Esophagus squamous epithelium (tissue), 5 donors: ENCODE measurements around the gene MDGA2. TPM values are rescaled to one million over a fixed set of nuclear protein-coding genes. Genes with fewer than 3 reads are reported as not detected.

Experiments
- DNase-seq: peaks from one replicate; lab custom pipeline; 2025; lab: John Stamatoyannopoulos, UW
- H3K27ac ChIP-seq, 4 donors: fragments of 200-600 bp; sonication (generic); one replicate each; pipeline ENCODE4 v1.5.1; 2016 to 2019; ENCODE audit warnings: mild to moderate bottlenecking in 1 of 4
- H3K27me3 ChIP-seq, 4 donors: fragments of 200-600 bp; sonication (generic); 1 replicate in 3 of 4; 2 replicates in 1 of 4; pipeline versions ENCODE4 v1.5.1 to v1.6.0; 2017 to 2021; ENCODE audit warnings: antibody characterized with exemption in 1 of 4
- H3K36me3 ChIP-seq, 3 donors: fragments of 200-600 bp; sonication (generic); one replicate each; pipeline ENCODE4 v1.5.1; 2016 to 2019
- H3K4me1 ChIP-seq, 3 donors: fragments of 200-600 bp; sonication (generic); one replicate each; pipeline ENCODE4 v1.5.1; 2017 to 2019
- H3K4me3 ChIP-seq, 4 donors: fragments of 200-600 bp; sonication (generic); 1 replicate in 3 of 4; 2 replicates in 1 of 4; pipeline ENCODE4 v1.5.1; 2016 to 2019; ENCODE audit warnings: mild to moderate bottlenecking in 2 of 4, moderate library complexity in 1 of 4
- H3K9me3 ChIP-seq, 3 donors: fragments of 200-600 bp; sonication (generic); one replicate each; pipeline ENCODE4 v1.5.1; 2016 to 2019
- POLR2A ChIP-seq, 4 donors: fragments of 450-650 bp; IDR thresholded peaks; one replicate each; pipeline ENCODE4 v1.6.1; 2017; ENCODE audit warnings: antibody characterized with exemption in 4 of 4, mild to moderate bottlenecking in 4 of 4, moderate library complexity in 3 of 4
- whole genome bisulfite sequencing, 2 donors: methylation state at CpG; one replicate each; pipeline ENCODE4 v1.1.5; 2018; 5-methylcytosine and 5-hydroxymethylcytosine counted together
- intact Hi-C: fragments of 100-400 bp; cut with DNase I; formaldehyde crosslinking; loops from one replicate; pipeline ENCODE4 v1.15.0; 2022
- total RNA-seq, 4 donors: library from RNA; depleted of rRNA; stranded (reverse); fragments of >200 nt; gene quantifications; one replicate each; pipeline ENCODE4 v1.1.0, GENCODE V29; 2016
- TF ChIP-seq, protein P1 (sequence below), 6 experiments: fragments of 450-650 bp in 4 of 6; fragments of 200-600 bp in 2 of 6; sonication (generic) in 2 of 6; IDR thresholded peaks; one replicate each; pipeline ENCODE4 v1.5.1; 2016 to 2019; ENCODE audit warnings: antibody characterized with exemption in 6 of 6, mild to moderate bottlenecking in 4 of 6, moderate library complexity in 4 of 6
- donor health status: DM: yes; HTN: yes; CAD: no.

MDGA2 gene
- total RNA-seq, 4 donors from 2014 or later = not detected

DNA sequence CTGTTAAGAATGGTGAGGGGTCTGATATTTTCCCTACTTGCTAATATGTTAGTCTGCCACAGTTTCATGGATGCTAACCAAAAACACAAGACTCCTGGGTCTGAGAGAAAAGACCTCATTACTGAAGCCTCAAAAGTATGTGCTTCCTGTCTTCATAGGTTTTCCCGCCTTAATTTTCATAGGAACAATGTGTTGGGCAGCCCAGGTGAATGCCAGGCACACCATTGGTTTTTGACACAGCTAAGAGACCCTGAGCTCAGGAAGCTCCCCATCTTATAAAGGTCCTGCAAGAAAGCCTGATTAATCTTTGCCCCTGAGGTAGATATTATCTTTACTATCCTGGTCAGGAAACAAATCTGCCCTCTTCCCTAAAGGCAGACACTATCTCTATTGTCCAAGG, 464.1 kb downstream of the MDGA2 start:
- no peak for TF ChIP-seq POLR2A (IDR thresholded peaks at IDR 0.05)
- TF ChIP-seq, protein P1, sequence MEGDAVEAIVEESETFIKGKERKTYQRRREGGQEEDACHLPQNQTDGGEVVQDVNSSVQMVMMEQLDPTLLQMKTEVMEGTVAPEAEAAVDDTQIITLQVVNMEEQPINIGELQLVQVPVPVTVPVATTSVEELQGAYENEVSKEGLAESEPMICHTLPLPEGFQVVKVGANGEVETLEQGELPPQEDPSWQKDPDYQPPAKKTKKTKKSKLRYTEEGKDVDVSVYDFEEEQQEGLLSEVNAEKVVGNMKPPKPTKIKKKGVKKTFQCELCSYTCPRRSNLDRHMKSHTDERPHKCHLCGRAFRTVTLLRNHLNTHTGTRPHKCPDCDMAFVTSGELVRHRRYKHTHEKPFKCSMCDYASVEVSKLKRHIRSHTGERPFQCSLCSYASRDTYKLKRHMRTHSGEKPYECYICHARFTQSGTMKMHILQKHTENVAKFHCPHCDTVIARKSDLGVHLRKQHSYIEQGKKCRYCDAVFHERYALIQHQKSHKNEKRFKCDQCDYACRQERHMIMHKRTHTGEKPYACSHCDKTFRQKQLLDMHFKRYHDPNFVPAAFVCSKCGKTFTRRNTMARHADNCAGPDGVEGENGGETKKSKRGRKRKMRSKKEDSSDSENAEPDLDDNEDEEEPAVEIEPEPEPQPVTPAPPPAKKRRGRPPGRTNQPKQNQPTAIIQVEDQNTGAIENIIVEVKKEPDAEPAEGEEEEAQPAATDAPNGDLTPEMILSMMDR (IDR thresholded peaks at IDR 0.05) = no peak
- Histone ChIP-seq H3K36me3 (no peaks in the 10 kb centered on the region), H3K27ac (no peak overlapping the region), H3K9me3 (no peaks in the 10 kb centered on the region), H3K27me3 (no peaks in the 10 kb centered on the region), H3K4me3 (no peak overlapping the region), H3K4me1 (no peaks in the 10 kb centered on the region)
- no peak for DNase-seq
- intact Hi-C loops = no loop called here
- WGBS, 2 donors = 71 to 89% methylated on average over 1 of the region's 1 CpG

DNA sequence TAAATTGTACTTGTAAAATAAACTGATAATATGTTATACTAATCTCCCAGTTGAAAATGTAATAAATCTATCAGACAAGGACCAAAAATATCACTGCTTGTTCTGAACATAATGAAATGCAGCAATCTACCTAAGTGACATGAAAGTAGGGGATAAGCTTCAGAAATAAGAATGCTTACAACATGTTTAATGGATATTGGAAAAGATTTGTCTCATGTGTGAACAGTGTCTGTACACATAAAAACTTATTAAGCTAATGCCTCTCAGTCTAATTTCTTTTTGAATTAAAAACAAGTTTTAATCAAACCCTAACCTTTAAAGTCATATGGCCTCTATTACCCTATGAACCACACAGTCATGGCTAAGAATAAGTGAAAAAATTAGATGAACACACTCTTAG, 465.3 kb downstream of the MDGA2 start:
- intact Hi-C loops = no loop called here
- Histone ChIP-seq H3K27ac (no peak overlapping the region), H3K4me1 (no peaks in the 10 kb centered on the region), H3K27me3 (no peaks in the 10 kb centered on the region), H3K36me3 (no peaks in the 10 kb centered on the region), H3K4me3 (no peak overlapping the region), H3K9me3 (no peaks in the 10 kb centered on the region)
- no peak for DNase-seq
- no peak for TF ChIP-seq POLR2A (IDR thresholded peaks at IDR 0.05)
- TF ChIP-seq, protein P1 (IDR thresholded peaks at IDR 0.05) = no peak

DNA sequence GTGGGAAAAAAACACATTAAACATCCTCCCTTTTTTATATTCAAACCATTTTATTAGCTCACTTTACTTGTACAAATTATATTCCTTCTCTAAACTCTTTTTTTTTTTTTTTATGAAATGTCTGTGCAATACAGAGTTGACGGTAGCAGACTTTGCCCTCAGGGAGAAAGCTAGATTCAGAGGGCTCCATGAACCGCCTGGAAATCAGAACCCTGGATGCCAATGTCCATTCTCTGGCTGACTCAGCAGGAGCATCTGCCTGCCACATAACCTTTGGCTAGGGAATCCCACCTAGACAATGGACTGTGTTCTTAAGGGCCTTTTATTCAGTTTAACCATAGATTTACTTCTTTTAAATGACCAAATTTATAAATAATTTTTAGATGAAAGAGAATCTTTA, 467.0 kb downstream of the MDGA2 start:
- no peak overlapping the region for H3K27ac ChIP-seq
- no peak overlapping the region for H3K4me3 ChIP-seq
- H3K4me1 ChIP-seq = no peaks in the 10 kb centered on the region
- no peak for DNase-seq
- intact Hi-C loops = no loop called here
- no peaks in the 10 kb centered on the region for H3K9me3 ChIP-seq
- 82 to 92% methylated on average over 2 of the region's 2 CpGs for WGBS, 2 donors
- H3K36me3 ChIP-seq = no peaks in the 10 kb centered on the region
- TF ChIP-seq, protein P1 (IDR thresholded peaks at IDR 0.05) = no peak
- TF ChIP-seq POLR2A (IDR thresholded peaks at IDR 0.05) = no peak
- H3K27me3 ChIP-seq = no peaks in the 10 kb centered on the region

DNA sequence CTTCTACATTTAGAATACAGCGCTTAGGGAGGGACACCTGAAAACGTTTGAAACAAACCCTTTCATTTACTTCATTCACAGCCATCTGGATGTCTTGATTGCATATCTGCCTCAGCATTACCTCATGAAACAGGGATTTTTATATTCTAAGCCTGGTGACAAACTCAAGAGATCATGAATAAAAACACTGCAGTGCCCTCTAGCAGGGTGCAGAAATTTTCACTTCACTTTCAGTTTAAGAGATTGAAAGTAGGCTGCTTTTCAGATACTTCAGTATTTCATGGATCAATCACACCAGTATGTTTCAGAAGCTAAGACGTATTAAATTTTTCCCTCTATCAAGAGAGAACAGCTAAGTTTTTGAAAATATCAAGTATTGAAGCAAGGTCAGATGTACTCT, 467.8 kb downstream of the MDGA2 start:
- Histone ChIP-seq H3K27me3 (no peaks in the 10 kb centered on the region), H3K4me3 (no peak overlapping the region), H3K9me3 (no peaks in the 10 kb centered on the region), H3K36me3 (no peaks in the 10 kb centered on the region), H3K27ac (no peak overlapping the region), H3K4me1 (no peaks in the 10 kb centered on the region)
- 52 to 58% methylated on average over 3 of the region's 3 CpGs for WGBS, 2 donors
- TF ChIP-seq POLR2A (IDR thresholded peaks at IDR 0.05) = no peak
- TF ChIP-seq, protein P1 (IDR thresholded peaks at IDR 0.05) = no peak
- DNase-seq = no peak
- intact Hi-C loops = no loop called here

DNA sequence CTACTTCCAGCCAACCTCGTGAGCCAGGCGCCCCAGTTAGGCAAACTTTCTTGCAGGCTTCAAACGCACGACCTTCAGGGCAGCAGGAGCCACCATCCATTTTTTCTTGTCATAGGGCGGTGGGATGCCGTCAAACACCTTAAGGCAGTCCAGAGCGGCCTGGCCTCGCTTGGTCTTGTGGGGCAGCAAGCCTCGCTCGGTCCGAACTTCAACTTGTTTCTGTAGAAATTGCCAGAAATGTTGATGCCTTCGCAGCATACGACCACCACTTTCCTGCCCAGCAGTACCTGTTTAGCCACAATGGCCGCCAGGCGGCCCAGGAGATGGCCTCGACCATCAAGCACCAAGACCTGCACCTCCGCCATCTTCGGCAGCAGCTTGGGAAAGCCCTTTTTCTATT, 474.7 kb downstream of the MDGA2 start:
- TF ChIP-seq, protein P1 (IDR thresholded peaks at IDR 0.05) = no peak
- TF ChIP-seq POLR2A (IDR thresholded peaks at IDR 0.05) = no peak
- H3K27ac ChIP-seq = no peak overlapping the region
- H3K9me3 ChIP-seq = no peaks in the 10 kb centered on the region
- WGBS, 2 donors = 81 to 88% methylated on average over 13 to 17 of the region's 18 CpGs
- no peaks in the 10 kb centered on the region for H3K4me1 ChIP-seq
- no peak for DNase-seq
- H3K36me3 ChIP-seq = no peaks in the 10 kb centered on the region
- intact Hi-C loops = no loop called here
- no peak overlapping the region for H3K4me3 ChIP-seq
- no peaks in the 10 kb centered on the region for H3K27me3 ChIP-seq
